Liver (tissue), 9 donors: Measurements from ENCODE around the gene USHBP1. TPM values are rescaled to one million over a fixed set of nuclear protein-coding genes. Genes with fewer than 3 reads are reported as not detected.

Experiments used
- DNase-seq: peaks from one replicate; pipeline ENCODE4 v3.0.0-alpha.2; 2017; ENCODE audit warnings: low spot score
- H3K27ac ChIP-seq, 2 donors: one replicate each; pipeline ENCODE4 v1.7.0; 2013; ENCODE audit warnings: inconsistent platforms in 2 of 2, low read length in 2 of 2, control low read depth in 1 of 2, low read depth in 1 of 2, mild to moderate bottlenecking in 1 of 2
- H3K27me3 ChIP-seq, 4 donors: one replicate each; pipeline versions ENCODE4 v1.6.1 to v1.7.0; 2013; ENCODE audit warnings: low read length in 3 of 4, inconsistent platforms in 1 of 4, mild to moderate bottlenecking in 1 of 4, moderate library complexity in 1 of 4; ENCODE audit not compliant: control insufficient read depth in 4 of 4, insufficient read depth in 4 of 4
- H3K36me3 ChIP-seq, 4 donors: one replicate each; pipeline versions ENCODE4 v1.6.1 to v1.7.0; 2013; ENCODE audit warnings: low read length in 3 of 4, mild to moderate bottlenecking in 3 of 4, low read depth in 1 of 4, moderate library complexity in 1 of 4; ENCODE audit not compliant: control insufficient read depth in 4 of 4, insufficient read depth in 3 of 4
- H3K4me1 ChIP-seq, 4 donors: one replicate each; pipeline versions ENCODE4 v1.6.1 to v1.7.0; 2013; ENCODE audit warnings: low read length in 3 of 4, mild to moderate bottlenecking in 3 of 4, moderate library complexity in 1 of 4; ENCODE audit not compliant: control insufficient read depth in 4 of 4, insufficient read depth in 4 of 4
- H3K4me3 ChIP-seq, 3 donors: one replicate each; pipeline versions ENCODE4 v1.6.1 to v1.7.0; 2013; ENCODE audit warnings: low read length in 3 of 3, control low read depth in 1 of 3, low read depth in 1 of 3, mild to moderate bottlenecking in 1 of 3
- H3K9ac ChIP-seq, 2 donors: one replicate each; pipeline ENCODE4 v1.7.0; 2013; ENCODE audit warnings: low read length in 2 of 2, mild to moderate bottlenecking in 2 of 2, moderate library complexity in 2 of 2, control low read depth in 1 of 2, low read depth in 1 of 2
- H3K9me3 ChIP-seq, 4 donors: one replicate each; pipeline versions ENCODE4 v1.6.1 to v1.7.0; 2013; ENCODE audit warnings: low read length in 3 of 4; ENCODE audit not compliant: control insufficient read depth in 4 of 4
- FOXA1 ChIP-seq: IDR thresholded peaks from 2 replicates; pipeline ENCODE4 v1.6.1; 2016; ENCODE audit warnings: antibody characterized with exemption
- GABPA ChIP-seq, 2 donors: IDR thresholded peaks in 1 of 2; conservative IDR thresholded peaks in 1 of 2; 2 replicates each; pipeline ENCODE4 v1.6.1; 2016; ENCODE audit warnings: antibody characterized with exemption in 2 of 2, mild to moderate bottlenecking in 1 of 2, moderate library complexity in 1 of 2
- HNF4G ChIP-seq: IDR thresholded peaks from 2 replicates; pipeline ENCODE4 v1.6.1; 2016; ENCODE audit warnings: antibody characterized with exemption
- RAD21 ChIP-seq, 2 donors: IDR thresholded peaks; 2 replicates each; pipeline ENCODE4 v1.6.1; 2016; ENCODE audit warnings: antibody characterized with exemption in 2 of 2, mild to moderate bottlenecking in 2 of 2
- RXRA ChIP-seq, 2 donors: IDR thresholded peaks; 2 replicates each; pipeline ENCODE4 v1.6.1; 2017 to 2018; ENCODE audit warnings: antibody characterized with exemption in 2 of 2, mild to moderate bottlenecking in 1 of 2
- WGBS: extraction: QIAGEN DNeasy Blood & Tissue Kit; methylation state at CpG from one replicate; pipeline ENCODE4 v1.1.7; 2013; 5-methylcytosine and 5-hydroxymethylcytosine counted together
- polyA plus RNA-seq, 2 donors: library from polyadenylated mRNA; stranded (reverse) in 1 of 2; unstranded in 1 of 2; fragments of 200-250 nt in 1 of 2; fragments of >200 nt in 1 of 2; fragmentation: Nextera tagmentation in 1 of 2; extraction: Ambion mirVana in 1 of 2; gene quantifications; one replicate each; pipeline versions ENCODE4 v1.2.1 to v1.2.3, GENCODE V29; 2013 to 2015
- total RNA-seq, 2 donors: library from RNA; depleted of rRNA; stranded (reverse); fragments of >200 nt; gene quantifications; one replicate each; pipeline ENCODE4 v1.2.3, GENCODE V29; 2014
- TF ChIP-seq, protein P1 (sequence below): IDR thresholded peaks from 2 replicates; pipeline ENCODE4 v1.6.1; 2016; ENCODE audit warnings: antibody characterized with exemption, mild to moderate bottlenecking
- TF ChIP-seq, protein P2 (sequence below): fragments of 150-350 bp; IDR thresholded peaks from 2 replicates; pipeline ENCODE4 v1.5.1; 2017; ENCODE audit warnings: improper control_type of control experiment, low read depth, low read length; ENCODE audit not compliant: missing input control
- TF ChIP-seq, protein P3 (sequence below): IDR thresholded peaks from 2 replicates; pipeline ENCODE4 v1.6.1; 2016; ENCODE audit warnings: antibody characterized with exemption
- TF ChIP-seq, protein P4 (sequence below): IDR thresholded peaks from 2 replicates; pipeline ENCODE4 v1.6.1; 2016; ENCODE audit warnings: antibody characterized with exemption
- donor health status: healthy.
- donor health status: healthy.
- donor health status: healthy.
- donor health status: healthy.
- donor health status: healthy.

The USHBP1 gene
- total and polyA plus RNA-seq, 4 donors, result 1.2 to 2.6 (median 1.9) TPM

DNA sequence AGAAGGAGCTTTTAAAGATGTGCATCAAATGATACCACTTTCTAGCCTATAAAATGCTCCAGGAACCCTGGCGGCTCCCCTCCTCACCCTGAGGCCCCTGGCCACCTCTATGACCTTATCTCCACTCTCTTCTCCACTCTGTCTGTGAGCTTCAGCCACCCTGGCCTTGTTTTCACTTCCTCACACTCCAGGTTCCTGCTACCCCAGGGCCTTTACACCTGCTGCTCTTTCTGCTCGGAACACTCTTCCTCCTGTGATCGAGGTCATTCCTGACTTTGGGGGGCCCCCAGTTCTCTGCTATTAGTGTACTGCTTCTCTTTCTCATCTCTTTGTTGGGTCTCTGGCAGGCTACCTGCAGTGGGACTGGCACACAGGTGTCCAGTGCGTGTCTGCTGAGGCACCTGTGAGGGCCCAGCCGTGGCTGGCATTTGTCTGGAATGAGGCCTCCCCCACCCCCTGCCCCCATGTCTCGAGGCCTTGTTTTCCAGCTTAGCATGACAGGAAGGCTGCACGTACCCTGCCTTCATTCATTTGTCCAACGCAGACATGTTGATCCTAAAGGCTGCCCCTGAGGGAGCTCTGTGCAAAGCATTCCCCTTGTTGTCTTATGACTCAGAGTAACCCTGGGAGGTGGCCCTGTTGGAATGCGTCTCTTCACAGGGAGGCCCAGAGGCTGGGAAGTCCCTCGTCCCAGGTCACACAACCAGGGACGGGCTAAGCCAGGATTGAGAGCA is 47.1 kb upstream of the USHBP1 start:
- Histone ChIP-seq H3K9me3 (no peaks in the 10 kb centered on the region), H3K27me3 (no peaks in the 10 kb centered on the region), H3K36me3 (peaks cover 12 to 20% (median 17%) of the 10 kb centered on the region in 4 donors), H3K4me3 (no peak overlapping the region), H3K9ac (no peak overlapping the region), H3K27ac (no peak overlapping the region), H3K4me1 (peaks cover 0 to 35% (median 21%) of the 10 kb centered on the region in 4 donors)
- TF ChIP-seq, protein P1, sequence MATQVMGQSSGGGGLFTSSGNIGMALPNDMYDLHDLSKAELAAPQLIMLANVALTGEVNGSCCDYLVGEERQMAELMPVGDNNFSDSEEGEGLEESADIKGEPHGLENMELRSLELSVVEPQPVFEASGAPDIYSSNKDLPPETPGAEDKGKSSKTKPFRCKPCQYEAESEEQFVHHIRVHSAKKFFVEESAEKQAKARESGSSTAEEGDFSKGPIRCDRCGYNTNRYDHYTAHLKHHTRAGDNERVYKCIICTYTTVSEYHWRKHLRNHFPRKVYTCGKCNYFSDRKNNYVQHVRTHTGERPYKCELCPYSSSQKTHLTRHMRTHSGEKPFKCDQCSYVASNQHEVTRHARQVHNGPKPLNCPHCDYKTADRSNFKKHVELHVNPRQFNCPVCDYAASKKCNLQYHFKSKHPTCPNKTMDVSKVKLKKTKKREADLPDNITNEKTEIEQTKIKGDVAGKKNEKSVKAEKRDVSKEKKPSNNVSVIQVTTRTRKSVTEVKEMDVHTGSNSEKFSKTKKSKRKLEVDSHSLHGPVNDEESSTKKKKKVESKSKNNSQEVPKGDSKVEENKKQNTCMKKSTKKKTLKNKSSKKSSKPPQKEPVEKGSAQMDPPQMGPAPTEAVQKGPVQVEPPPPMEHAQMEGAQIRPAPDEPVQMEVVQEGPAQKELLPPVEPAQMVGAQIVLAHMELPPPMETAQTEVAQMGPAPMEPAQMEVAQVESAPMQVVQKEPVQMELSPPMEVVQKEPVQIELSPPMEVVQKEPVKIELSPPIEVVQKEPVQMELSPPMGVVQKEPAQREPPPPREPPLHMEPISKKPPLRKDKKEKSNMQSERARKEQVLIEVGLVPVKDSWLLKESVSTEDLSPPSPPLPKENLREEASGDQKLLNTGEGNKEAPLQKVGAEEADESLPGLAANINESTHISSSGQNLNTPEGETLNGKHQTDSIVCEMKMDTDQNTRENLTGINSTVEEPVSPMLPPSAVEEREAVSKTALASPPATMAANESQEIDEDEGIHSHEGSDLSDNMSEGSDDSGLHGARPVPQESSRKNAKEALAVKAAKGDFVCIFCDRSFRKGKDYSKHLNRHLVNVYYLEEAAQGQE, result no peak
- TF ChIP-seq FOXA1, result no peak
- TF ChIP-seq HNF4G, result no peak
- TF ChIP-seq, protein P2, sequence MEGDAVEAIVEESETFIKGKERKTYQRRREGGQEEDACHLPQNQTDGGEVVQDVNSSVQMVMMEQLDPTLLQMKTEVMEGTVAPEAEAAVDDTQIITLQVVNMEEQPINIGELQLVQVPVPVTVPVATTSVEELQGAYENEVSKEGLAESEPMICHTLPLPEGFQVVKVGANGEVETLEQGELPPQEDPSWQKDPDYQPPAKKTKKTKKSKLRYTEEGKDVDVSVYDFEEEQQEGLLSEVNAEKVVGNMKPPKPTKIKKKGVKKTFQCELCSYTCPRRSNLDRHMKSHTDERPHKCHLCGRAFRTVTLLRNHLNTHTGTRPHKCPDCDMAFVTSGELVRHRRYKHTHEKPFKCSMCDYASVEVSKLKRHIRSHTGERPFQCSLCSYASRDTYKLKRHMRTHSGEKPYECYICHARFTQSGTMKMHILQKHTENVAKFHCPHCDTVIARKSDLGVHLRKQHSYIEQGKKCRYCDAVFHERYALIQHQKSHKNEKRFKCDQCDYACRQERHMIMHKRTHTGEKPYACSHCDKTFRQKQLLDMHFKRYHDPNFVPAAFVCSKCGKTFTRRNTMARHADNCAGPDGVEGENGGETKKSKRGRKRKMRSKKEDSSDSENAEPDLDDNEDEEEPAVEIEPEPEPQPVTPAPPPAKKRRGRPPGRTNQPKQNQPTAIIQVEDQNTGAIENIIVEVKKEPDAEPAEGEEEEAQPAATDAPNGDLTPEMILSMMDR, result no peak
- TF ChIP-seq, protein P3, sequence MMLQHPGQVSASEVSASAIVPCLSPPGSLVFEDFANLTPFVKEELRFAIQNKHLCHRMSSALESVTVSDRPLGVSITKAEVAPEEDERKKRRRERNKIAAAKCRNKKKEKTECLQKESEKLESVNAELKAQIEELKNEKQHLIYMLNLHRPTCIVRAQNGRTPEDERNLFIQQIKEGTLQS, result no peak
- TF ChIP-seq, protein P4, sequence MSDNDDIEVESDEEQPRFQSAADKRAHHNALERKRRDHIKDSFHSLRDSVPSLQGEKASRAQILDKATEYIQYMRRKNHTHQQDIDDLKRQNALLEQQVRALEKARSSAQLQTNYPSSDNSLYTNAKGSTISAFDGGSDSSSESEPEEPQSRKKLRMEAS, result no peak
- DNase-seq, result no peak
- 81% methylated on average over 11 of the region's 11 CpGs for WGBS

DNA sequence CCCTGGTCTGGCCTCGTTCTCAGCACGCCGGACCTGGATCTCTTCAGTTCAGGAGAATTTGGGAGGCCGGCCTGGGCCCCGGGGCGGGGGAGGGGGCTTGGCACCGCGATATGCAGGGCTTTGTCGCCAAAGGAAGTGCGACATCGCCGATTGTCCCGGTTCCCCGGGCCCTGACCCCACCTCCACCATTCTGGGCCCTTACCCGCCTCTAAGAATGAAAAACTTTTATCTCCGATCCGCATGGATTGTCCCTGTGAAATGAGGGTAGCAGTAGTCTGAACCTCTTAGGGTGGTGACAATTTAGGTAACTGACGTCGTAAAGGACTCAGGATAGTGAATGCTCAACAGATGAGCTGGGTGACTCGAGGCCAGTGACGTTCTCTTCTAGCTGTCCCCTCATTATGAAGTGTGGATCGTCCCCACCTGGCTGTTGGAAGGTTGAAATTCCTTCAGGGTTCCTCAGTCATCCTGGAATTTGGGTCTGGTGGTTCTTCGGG is 45.5 kb upstream of the USHBP1 start:
- no peaks in the 10 kb centered on the region for H3K27me3 ChIP-seq
- 10% methylated on average over 23 of the region's 23 CpGs for WGBS
- peaks cover 5 to 13% (median 10%) of the 10 kb centered on the region in 4 donors for H3K36me3 ChIP-seq
- DNase-seq, result no peak
- H3K9me3 ChIP-seq, result no peaks in the 10 kb centered on the region
- peak overlapping the region; percentile 57 to 89 (median 80) for H3K4me3 ChIP-seq
- H3K27ac ChIP-seq, result peak overlapping the region; percentile 42 to 52
- TF ChIP-seq FOXA1, result no peak
- TF ChIP-seq HNF4G, result no peak
- no peak for TF ChIP-seq RAD21 (IDR thresholded peaks at IDR 0.05)
- peak in 1 of 2 donors; percentile 39 for TF ChIP-seq GABPA (IDR thresholded peaks at IDR 0.05 in 1 of 2, conservative IDR thresholded peaks at IDR 0.05 in 1 of 2)
- TF ChIP-seq, protein P2, result no peak
- no peak for TF ChIP-seq RXRA (IDR thresholded peaks at IDR 0.05)
- peak overlapping the region; percentile 45 to 66 for H3K9ac ChIP-seq
- H3K4me1 ChIP-seq, result peaks cover 0 to 44% (median 29%) of the 10 kb centered on the region in 4 donors
